HCT116 (cell line): ENCODE measurements around the gene GRM8. TPM values are rescaled to one million over a fixed set of nuclear protein-coding genes. Genes with fewer than 3 reads are reported as not detected.

Experiments
- ATAC-seq: fragments of 200-7000 bp; cut with Tn5 transposase; 2 replicates; pipeline ENCODE4 v1.9.1; 2020; ENCODE audit warnings: mild to moderate bottlenecking, moderate library complexity
- BruUV-seq: library from RNA; stranded (reverse); fragments of 400-500 nt; replicated peaks from 2 replicates; lab custom pipeline; 2021; lab: Mats Ljungman, UMichigan
- CTCF ChIA-PET: fragments of 300-600 bp; sonication (Branson Sonifier 250); formaldehyde crosslinking; loops from one replicate; lab custom pipeline; 2021; ENCODE audit warnings: antibody characterized with exemption; lab: Charles Lee
- POLR2A ChIA-PET: fragments of 300-600, 350-600 bp; sonication (Branson Sonifier 250); formaldehyde crosslinking; loops from one replicate; lab custom pipeline; 2021; ENCODE audit warnings: antibody characterized with exemption; lab: Charles Lee
- RAD21 ChIA-PET, 2 experiments: fragments of 300-600 bp; sonication (Branson Sonifier 250); formaldehyde crosslinking; loops; one replicate each; lab custom pipeline; 2023; ENCODE audit warnings: low total read pairs in 2 of 2; ENCODE audit not compliant: uncharacterized antibody in 2 of 2, unreplicated experiment in 2 of 2, low non-redundant PET in 1 of 2; lab: Charles Lee
- DNase-seq: peaks from one replicate; pipeline ENCODE4 v3.0.0-alpha.2; 2010; ENCODE audit warnings: low read depth, low spot score
- H2AFZ ChIP-seq: fragments of 200-600 bp; shearing (Covaris generic), sonication (generic); 2 replicates; pipeline ENCODE4 v1.6.1; 2017; ENCODE audit warnings: low read depth, mixed run types, mixed read lengths, antibody characterized with exemption, low read length; ENCODE audit not compliant: poor library complexity, severe bottlenecking
- H3K27ac ChIP-seq: 2 replicates; pipeline ENCODE4 v1.5.1; 2012; ENCODE audit warnings: low read depth, low read length
- H3K27me3 ChIP-seq: fragments of 200-600 bp; sonication (generic); 2 replicates; pipeline ENCODE4 v1.6.1; 2016; ENCODE audit warnings: mixed run types, low read length, mixed read lengths; ENCODE audit not compliant: insufficient read depth
- H3K36me3 ChIP-seq, 2 experiments: fragments of 200-500 bp in 1 of 2; fragments of 200-600 bp in 1 of 2; sonication (Bioruptor generic) in 1 of 2; sonication (generic) in 1 of 2; 2 replicates each; pipeline versions ENCODE4 v1.5.1 to v1.6.1; 2014 to 2016; ENCODE audit warnings: low read length in 2 of 2, inconsistent platforms in 1 of 2, mixed read lengths in 1 of 2, mixed run types in 1 of 2; ENCODE audit not compliant: insufficient read depth in 2 of 2, control insufficient read depth in 1 of 2
- H3K4me1 ChIP-seq, 2 experiments: fragments of 200-600 bp in 1 of 2; sonication (generic) in 1 of 2; 2 replicates each; pipeline versions ENCODE4 v1.5.1 to v1.6.1; 2012 to 2017; ENCODE audit warnings: low read length in 2 of 2, inconsistent platforms in 1 of 2, mild to moderate bottlenecking in 1 of 2, mixed read lengths in 1 of 2, mixed run types in 1 of 2, moderate library complexity in 1 of 2; ENCODE audit not compliant: insufficient read depth in 2 of 2, control insufficient read depth in 1 of 2
- H3K4me2 ChIP-seq: fragments of 200-600 bp; sonication (generic); 2 replicates; pipeline ENCODE4 v1.6.1; 2017; ENCODE audit warnings: mixed run types, low read length, mixed read lengths
- H3K4me3 ChIP-seq, 2 experiments: fragments of 200-600 bp in 1 of 2; sonication (generic) in 1 of 2; replicated peaks in 1 of 2; 2 replicates each; pipeline ENCODE4 v1.5.1; 2011 to 2016; ENCODE audit warnings: low read length in 2 of 2, control low read depth in 1 of 2, low read depth in 1 of 2, mild to moderate bottlenecking in 1 of 2, mixed read lengths in 1 of 2, mixed run types in 1 of 2
- H3K79me2 ChIP-seq: fragments of 200-600 bp; sonication (generic); 2 replicates; pipeline ENCODE4 v1.6.1; 2017; ENCODE audit warnings: mild to moderate bottlenecking, mixed run types, low read length, moderate library complexity, mixed read lengths; ENCODE audit not compliant: insufficient read depth
- H3K9ac ChIP-seq: fragments of 200-600 bp; sonication (generic); 2 replicates; pipeline ENCODE4 v1.6.1; 2016; ENCODE audit warnings: low read length, mixed read lengths
- H3K9me2 ChIP-seq: fragments of 200-600 bp; sonication (generic), shearing (Covaris generic); 2 replicates; pipeline ENCODE4 v1.6.1; 2017; ENCODE audit warnings: mixed run types, mild to moderate bottlenecking, moderate library complexity; ENCODE audit not compliant: insufficient read depth
- H3K9me3 ChIP-seq, 2 experiments: fragments of 200-500 bp in 1 of 2; fragments of 200-600 bp in 1 of 2; sonication (Bioruptor generic) in 1 of 2; sonication (generic) in 1 of 2; 2 replicates each; pipeline ENCODE4 v1.6.1; 2014 to 2017; ENCODE audit warnings: low read length in 2 of 2, mixed read lengths in 2 of 2, inconsistent platforms in 1 of 2, low read depth in 1 of 2, mild to moderate bottlenecking in 1 of 2, mixed run types in 1 of 2, moderate library complexity in 1 of 2; ENCODE audit not compliant: control insufficient read depth in 1 of 2, insufficient read depth in 1 of 2
- H4K20me1 ChIP-seq: fragments of 200-600 bp; sonication (generic), shearing (Covaris generic); 2 replicates; pipeline ENCODE4 v1.6.1; 2017; ENCODE audit warnings: mixed run types, mild to moderate bottlenecking, moderate library complexity; ENCODE audit not compliant: insufficient read depth
- CTCF ChIP-seq, 3 experiments: fragments of 200-600 bp in 1 of 3; sonication (generic) in 1 of 3; IDR thresholded peaks in 2 of 3; conservative IDR thresholded peaks in 1 of 3; 2 replicates each; pipeline ENCODE4 v1.5.1; 2012 to 2017; ENCODE audit warnings: low read depth in 2 of 3, low read length in 2 of 3, antibody characterized with exemption in 1 of 3, borderline replicate concordance in 1 of 3, control low read depth in 1 of 3, mild to moderate bottlenecking in 1 of 3, mixed read lengths in 1 of 3, mixed run types in 1 of 3, moderate library complexity in 1 of 3; ENCODE audit not compliant: insufficient read depth in 1 of 3
- SIN3A ChIP-seq: IDR thresholded peaks from 2 replicates; pipeline ENCODE4 v1.6.1; 2012; ENCODE audit warnings: low read depth
- SP1 ChIP-seq: IDR thresholded peaks from 2 replicates; pipeline ENCODE4 v1.6.1; 2012; ENCODE audit warnings: low read depth
- intact Hi-C: fragments of 100-400 bp; cut with micrococcal nuclease; formaldehyde crosslinking; loops from 2 replicates; pipeline ENCODE4 v1.10.0; 2022
- microRNA counts: library from miRNA; unstranded; fragments of <30 nt; microRNA quantifications from one replicate; lab custom pipeline; 2015
- microRNA-seq: library from miRNA; unstranded; fragments of <30 nt; microRNA quantifications from one replicate; pipeline ENCODE4, GENCODE V29; 2016; ENCODE audit warnings: borderline number of aligned reads
- total RNA-seq: library from RNA; stranded (reverse); gene quantifications from one replicate; pipeline ENCODE4 v1.2.1, GENCODE V29; 2021; ENCODE audit not compliant: unreplicated experiment

The GRM8 gene
- total RNA-seq, 1 experiment from 2014 or later, result 0.05 TPM

- Histone ChIP-seq H4K20me1 (no peaks in the 10 kb centered on the region), H3K27ac (no peak overlapping the region), H3K4me2 (no peak overlapping the region), H3K4me1 (no peaks in the 10 kb centered on the region), H2AFZ (no peak overlapping the region), H3K4me3 (no peak overlapping the region), H3K9me2 (no peaks in the 10 kb centered on the region), H3K27me3 (no peaks in the 10 kb centered on the region), H3K9ac (no peak overlapping the region), H3K9me3 (no peaks in the 10 kb centered on the region), H3K36me3 (no peaks in the 10 kb centered on the region), H3K79me2 (no peaks in the 10 kb centered on the region)
- POLR2A ChIA-PET, result no interaction called here
- ATAC-seq (no peak), DNase-seq (no peak)
- RAD21 ChIA-PET, result no interaction called here
- CTCF ChIA-PET, result no interaction called here
- intact Hi-C loops, result no loop called here
- no TSS peak for BruUV-seq
- TF ChIP-seq SP1, result no peak
- no peak for TF ChIP-seq SIN3A
These were observed 854.5 kb downstream of the GRM8 start for GRCh38 chr7:126398285-126398684.

GRCh38 chr7:126394406-126394805 lies 858.3 kb downstream of the GRM8 start:
- no peak overlapping the region for H3K4me3 ChIP-seq
- H4K20me1 ChIP-seq, result no peaks in the 10 kb centered on the region
- H3K79me2 ChIP-seq, result no peaks in the 10 kb centered on the region
- ChIA-PET CTCF (no interaction called here), RAD21 (no interaction called here), POLR2A (no interaction called here)
- no peak for TF ChIP-seq CTCF (IDR thresholded peaks at IDR 0.05 in 2 of 3, conservative IDR thresholded peaks at IDR 0.05 in 1 of 3; ENCODE audit: borderline replicate concordance in 1 of 3, insufficient read depth in 1 of 3, low read depth in 2 of 3, low read length in 2 of 3)
- no peak for DNase-seq
- no peaks in the 10 kb centered on the region for H3K36me3 ChIP-seq
- no peak overlapping the region for H2AFZ ChIP-seq
- no peaks in the 10 kb centered on the region for H3K27me3 ChIP-seq
- no peaks in the 10 kb centered on the region for H3K4me1 ChIP-seq
- H3K27ac ChIP-seq, result no peak overlapping the region
- no peaks in the 10 kb centered on the region for H3K9me3 ChIP-seq
- no TSS peak for BruUV-seq
- no peaks in the 10 kb centered on the region for H3K9me2 ChIP-seq
- no peak for ATAC-seq
- intact Hi-C loops, result no loop called here
- no peak overlapping the region for H3K4me2 ChIP-seq
- no peak overlapping the region for H3K9ac ChIP-seq

MicroRNA genes within 50 kb of the gene (microRNA counts, 767-probe panel; counts per million panel counts)
- microRNA hsa-miR-592 (lab: Ali Mortazavi, UCI), result not detected

Small RNA genes within 50 kb of the gene (microRNA-seq; reads per million reads assigned to microRNA genes)
- gene MIR592, result not detected

Other genes starting within 250 kb of the GRM8 start
- gene ZNF800, start 139.8 kb upstream of the GRM8 start, total RNA-seq, result 30.9 TPM